Endothelial cell (in vitro differentiated cells): ENCODE measurements around the gene ERICH2. TPM values are rescaled to one million over a fixed set of nuclear protein-coding genes. Genes with fewer than 3 reads are reported as not detected.
A peak's percentile ranks its signal among the peaks of the same experiment; 100 is the strongest.

Experiments used
- DNase-seq: peaks from one replicate; pipeline ENCODE4 v3.0.0; 2021; ENCODE audit warnings: low spot score
- H3K27ac Mint-ChIP-seq: one replicate; pipeline ENCODE4 v1.8.0; 2021; ENCODE audit warnings: mixed read lengths, inconsistent platforms; ENCODE audit not compliant: unreplicated experiment
- H3K27me3 Mint-ChIP-seq: one replicate; pipeline ENCODE4 v1.8.0; 2021; ENCODE audit warnings: mild to moderate bottlenecking, moderate library complexity, mixed read lengths, inconsistent platforms; ENCODE audit not compliant: unreplicated experiment
- H3K36me3 Mint-ChIP-seq: one replicate; pipeline ENCODE4 v1.8.0; 2021; ENCODE audit warnings: mild to moderate bottlenecking, low read depth, mixed read lengths, inconsistent platforms; ENCODE audit not compliant: unreplicated experiment
- H3K4me1 Mint-ChIP-seq: one replicate; pipeline ENCODE4 v1.8.0; 2021; ENCODE audit warnings: mild to moderate bottlenecking, mixed read lengths, inconsistent platforms; ENCODE audit not compliant: unreplicated experiment
- H3K4me3 Mint-ChIP-seq: one replicate; pipeline ENCODE4 v1.8.0; 2021; ENCODE audit warnings: mild to moderate bottlenecking, mixed read lengths, inconsistent platforms; ENCODE audit not compliant: unreplicated experiment
- H3K9me3 Mint-ChIP-seq: one replicate; pipeline ENCODE4 v1.8.0; 2021; ENCODE audit warnings: mixed read lengths, inconsistent platforms; ENCODE audit not compliant: unreplicated experiment
- total RNA-seq: library from RNA; stranded (reverse); fragmentation: NEBNext Ultra II Directional; extraction: Animal tissue kit (Norgen Biotek cat#: 25700); gene quantifications from one replicate; pipeline ENCODE4 v1.2.1, GENCODE V29; 2021; ENCODE audit not compliant: unreplicated experiment
- TF ChIP-seq, protein P1 (sequence below): fragments of 200-600 bp; sonication (generic); IDR thresholded peaks from one replicate; pipeline ENCODE4 v1.5.0; 2021; ENCODE audit warnings: antibody characterized with exemption; ENCODE audit not compliant: unreplicated experiment

The ERICH2 gene
- total RNA-seq, 1 donor from 2014 or later: 1.6 TPM

DNA sequence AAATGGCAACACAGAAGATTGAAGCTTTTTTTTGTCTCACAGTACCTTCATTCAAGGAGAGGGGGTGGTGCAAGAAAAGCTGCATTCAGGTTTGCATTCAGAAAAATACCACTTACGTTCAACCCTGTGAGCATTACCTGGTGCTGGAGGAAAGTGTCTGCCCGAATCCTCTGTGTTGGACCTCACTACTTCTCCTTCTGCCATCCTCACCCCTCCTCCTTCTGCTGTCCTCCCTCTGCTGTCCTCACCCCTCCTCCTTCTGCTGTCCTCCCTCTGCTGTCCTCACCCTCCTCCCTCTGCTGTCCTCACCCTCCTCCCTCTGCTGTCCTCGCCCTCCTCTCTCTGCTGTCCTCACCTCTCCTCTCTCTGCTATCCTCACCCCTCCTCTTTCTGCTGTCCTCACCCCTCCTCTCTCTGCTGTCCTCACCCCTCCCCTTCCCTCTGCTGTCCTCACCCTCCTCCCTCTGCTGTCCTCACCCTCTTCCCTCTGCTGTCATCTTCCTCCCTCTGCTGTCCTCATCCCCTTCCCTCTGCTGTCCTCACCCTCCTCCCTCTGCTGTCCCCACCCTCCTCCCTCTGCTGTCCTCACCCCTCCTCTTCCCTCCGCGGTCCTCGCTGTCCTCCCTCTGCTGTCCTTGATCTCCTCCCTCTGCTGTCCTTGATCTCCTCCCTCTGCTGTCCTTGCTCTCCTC, 57.8 kb downstream of the ERICH2 start:
- TF ChIP-seq, protein P1, sequence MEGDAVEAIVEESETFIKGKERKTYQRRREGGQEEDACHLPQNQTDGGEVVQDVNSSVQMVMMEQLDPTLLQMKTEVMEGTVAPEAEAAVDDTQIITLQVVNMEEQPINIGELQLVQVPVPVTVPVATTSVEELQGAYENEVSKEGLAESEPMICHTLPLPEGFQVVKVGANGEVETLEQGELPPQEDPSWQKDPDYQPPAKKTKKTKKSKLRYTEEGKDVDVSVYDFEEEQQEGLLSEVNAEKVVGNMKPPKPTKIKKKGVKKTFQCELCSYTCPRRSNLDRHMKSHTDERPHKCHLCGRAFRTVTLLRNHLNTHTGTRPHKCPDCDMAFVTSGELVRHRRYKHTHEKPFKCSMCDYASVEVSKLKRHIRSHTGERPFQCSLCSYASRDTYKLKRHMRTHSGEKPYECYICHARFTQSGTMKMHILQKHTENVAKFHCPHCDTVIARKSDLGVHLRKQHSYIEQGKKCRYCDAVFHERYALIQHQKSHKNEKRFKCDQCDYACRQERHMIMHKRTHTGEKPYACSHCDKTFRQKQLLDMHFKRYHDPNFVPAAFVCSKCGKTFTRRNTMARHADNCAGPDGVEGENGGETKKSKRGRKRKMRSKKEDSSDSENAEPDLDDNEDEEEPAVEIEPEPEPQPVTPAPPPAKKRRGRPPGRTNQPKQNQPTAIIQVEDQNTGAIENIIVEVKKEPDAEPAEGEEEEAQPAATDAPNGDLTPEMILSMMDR: no peak
- H3K4me3 Mint-ChIP-seq: no peak overlapping the region
- H3K27me3 Mint-ChIP-seq: peaks cover 20% of the 10 kb centered on the region
- no peak for DNase-seq
- peaks cover 2% of the 10 kb centered on the region for H3K4me1 Mint-ChIP-seq
- H3K36me3 Mint-ChIP-seq: peaks cover 64% of the 10 kb centered on the region
- H3K27ac Mint-ChIP-seq: no peak overlapping the region
- no peaks in the 10 kb centered on the region for H3K9me3 Mint-ChIP-seq

DNA sequence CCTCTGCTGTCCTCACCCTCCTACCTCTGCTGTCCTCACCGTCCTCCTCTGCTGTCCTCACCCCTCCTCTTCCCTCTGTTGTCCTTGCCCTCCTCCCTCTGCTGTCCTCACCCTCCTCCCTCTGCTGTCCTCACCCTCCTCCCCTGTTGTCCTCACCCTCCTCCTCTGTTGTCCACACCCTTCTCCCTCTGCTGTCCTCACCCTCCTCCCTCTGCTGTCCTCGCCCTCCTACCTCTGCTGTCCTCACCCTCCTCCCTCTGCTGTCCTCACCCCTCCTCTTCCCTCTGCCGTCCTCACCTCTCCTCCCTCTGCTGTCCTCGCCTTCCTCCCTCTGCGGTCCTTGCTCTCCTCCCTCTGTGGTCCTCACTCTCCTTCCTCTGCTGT, 58.3 kb downstream of the ERICH2 start:
- no peak for DNase-seq
- no peak overlapping the region for H3K4me3 Mint-ChIP-seq
- H3K27me3 Mint-ChIP-seq: peaks cover 20% of the 10 kb centered on the region
- TF ChIP-seq, protein P1: no peak
- H3K36me3 Mint-ChIP-seq: peaks cover 69% of the 10 kb centered on the region
- no peak overlapping the region for H3K27ac Mint-ChIP-seq
- peaks cover 2% of the 10 kb centered on the region for H3K4me1 Mint-ChIP-seq
- no peaks in the 10 kb centered on the region for H3K9me3 Mint-ChIP-seq

DNA sequence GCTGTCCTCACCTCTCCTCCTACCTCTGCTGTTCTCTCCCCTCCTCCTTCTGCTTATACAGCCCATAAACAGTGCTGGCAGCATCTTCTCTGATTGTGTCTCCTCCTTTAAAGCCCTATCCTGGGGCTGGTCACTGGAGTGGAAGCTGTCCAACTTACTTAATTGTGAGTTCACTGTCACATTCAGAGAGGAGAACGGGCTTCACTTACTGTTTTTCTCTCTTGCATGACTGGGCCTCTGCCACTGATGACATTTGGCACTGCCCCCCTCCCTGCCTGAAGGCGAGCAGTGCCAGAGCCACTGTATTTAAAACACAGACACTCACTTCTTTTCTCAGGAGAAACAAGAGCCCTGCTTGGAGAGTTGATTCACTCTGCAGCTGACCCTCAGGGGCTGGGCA, 58.9 kb downstream of the ERICH2 start:
- peaks cover 72% of the 10 kb centered on the region for H3K36me3 Mint-ChIP-seq
- H3K9me3 Mint-ChIP-seq: no peaks in the 10 kb centered on the region
- DNase-seq: no peak
- no peak overlapping the region for H3K27ac Mint-ChIP-seq
- H3K4me1 Mint-ChIP-seq: peaks cover 2% of the 10 kb centered on the region
- H3K27me3 Mint-ChIP-seq: peaks cover 19% of the 10 kb centered on the region
- no peak overlapping the region for H3K4me3 Mint-ChIP-seq
- TF ChIP-seq, protein P1: no peak

DNA sequence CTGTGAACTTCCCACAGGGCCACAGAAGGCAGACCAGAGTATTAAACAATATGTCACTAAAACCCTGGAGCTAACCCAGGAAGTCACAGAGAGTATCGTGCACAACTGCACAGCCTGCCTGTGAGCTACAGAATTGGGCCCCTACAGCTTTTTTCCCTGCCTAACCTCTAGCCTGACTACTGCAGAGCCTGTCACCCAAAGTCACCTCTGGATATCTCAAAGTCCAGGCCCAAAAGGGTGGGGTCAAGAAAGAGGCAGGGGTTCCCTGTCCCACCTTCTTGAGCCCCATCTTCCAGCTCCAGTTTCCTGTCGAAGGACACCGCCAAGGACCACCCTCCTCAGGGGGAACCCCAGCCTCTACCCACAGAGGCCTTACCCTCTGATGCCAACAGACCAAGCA, 60.0 kb downstream of the ERICH2 start:
- peaks cover 61% of the 10 kb centered on the region for H3K36me3 Mint-ChIP-seq
- no peaks in the 10 kb centered on the region for H3K4me1 Mint-ChIP-seq
- DNase-seq: no peak
- TF ChIP-seq, protein P1: no peak
- no peak overlapping the region for H3K27ac Mint-ChIP-seq
- peak overlapping the region; percentile 65 for H3K4me3 Mint-ChIP-seq
- no peaks in the 10 kb centered on the region for H3K9me3 Mint-ChIP-seq
- H3K27me3 Mint-ChIP-seq: peaks cover 12% of the 10 kb centered on the region

DNA sequence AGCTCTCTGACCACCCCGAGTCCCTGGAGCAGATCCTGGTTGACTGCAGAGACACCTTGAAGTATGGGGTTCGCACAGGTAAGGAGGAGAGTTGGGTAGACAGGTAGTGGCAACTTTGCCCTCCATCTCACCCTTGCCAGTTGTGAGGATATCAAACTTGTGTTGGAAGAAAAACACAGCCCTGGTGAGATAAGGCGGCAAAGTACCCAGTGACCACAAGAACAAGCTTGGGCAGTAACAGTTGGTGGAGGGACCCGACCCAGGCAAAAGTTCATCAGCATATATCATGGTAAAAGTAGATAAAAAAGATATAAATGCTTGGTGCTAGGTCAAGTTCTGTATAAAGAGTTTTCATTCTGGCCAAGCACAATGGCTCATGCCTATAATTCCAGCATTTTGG, 60.9 kb downstream of the ERICH2 start:
- Mint-ChIP-seq H3K9me3 (no peaks in the 10 kb centered on the region), H3K4me3 (no peak overlapping the region), H3K4me1 (no peaks in the 10 kb centered on the region), H3K27me3 (peaks cover 12% of the 10 kb centered on the region), H3K36me3 (peaks cover 57% of the 10 kb centered on the region), H3K27ac (no peak overlapping the region)
- TF ChIP-seq, protein P1: no peak
- no peak for DNase-seq
